H1 (cell line): ENCODE results near the gene TMEM135. TPM values are rescaled to one million over a fixed set of nuclear protein-coding genes. Genes with fewer than 3 reads are reported as not detected.

Experiments
- CTCF ChIA-PET: fragments of 300-600 bp; sonication (Branson Sonifier 250); formaldehyde crosslinking; loops from one replicate; lab custom pipeline; 2021; ENCODE audit not compliant: partially characterized antibody; lab: Charles Lee
- POLR2A ChIA-PET: fragments of 300-600 bp; sonication (Branson Sonifier 250); formaldehyde crosslinking; loops from one replicate; lab custom pipeline; 2021; ENCODE audit warnings: inconsistent platforms; ENCODE audit not compliant: partially characterized antibody; lab: Charles Lee
- DNase-seq, 2 experiments: peaks; one replicate each; pipeline versions ENCODE4 v3.0.0 to v3.0.0-alpha.2; 2010 to 2022; ENCODE audit warnings: low spot score in 2 of 2, low read depth in 1 of 2, mixed read lengths in 1 of 2
- FAIRE-seq: peaks from 2 replicates; lab custom pipeline; 2011; peaks lifted over from hg19 to GRCh38; lab: Jason Lieb, UNC
- H2AFZ ChIP-seq: 2 replicates; pipeline ENCODE4 v1.8.1; 2012; ENCODE audit warnings: low read length, inconsistent platforms
- H2AK5ac ChIP-seq: 2 replicates; pipeline ENCODE4 v1.6.1; 2013; ENCODE audit warnings: low read depth, low read length
- H2BK120ac ChIP-seq: replicated peaks from 2 replicates; pipeline ENCODE3; 2013; ENCODE audit warnings: low read depth, low read length, inconsistent platforms
- H2BK12ac ChIP-seq: 2 replicates; pipeline ENCODE4 v1.6.1; 2013; ENCODE audit warnings: low read depth, low read length
- H2BK15ac ChIP-seq: 2 replicates; pipeline ENCODE4 v1.6.1; 2013; ENCODE audit warnings: low read length
- H2BK20ac ChIP-seq: 2 replicates; pipeline ENCODE4 v1.6.1; 2013; ENCODE audit warnings: low read length
- H2BK5ac ChIP-seq: 2 replicates; pipeline ENCODE4 v1.6.1; 2013; ENCODE audit warnings: low read depth, low read length
- H3K14ac ChIP-seq: 2 replicates; pipeline ENCODE4 v1.6.1; 2013; ENCODE audit warnings: inconsistent platforms; ENCODE audit not compliant: insufficient read length
- H3K18ac ChIP-seq: 2 replicates; pipeline ENCODE4 v1.6.1; 2013; ENCODE audit warnings: low read length; ENCODE audit errors: extremely low read depth
- H3K23ac ChIP-seq: 2 replicates; pipeline ENCODE4 v1.6.1; 2013; ENCODE audit warnings: inconsistent platforms; ENCODE audit not compliant: insufficient read length
- H3K23me2 ChIP-seq: 2 replicates; pipeline ENCODE4 v1.6.1; 2013; ENCODE audit warnings: low read depth, low read length
- H3K27ac ChIP-seq: 2 replicates; pipeline ENCODE4 v1.6.1; 2011; ENCODE audit warnings: low read depth, low read length, inconsistent platforms
- H3K27me3 ChIP-seq, 4 experiments: replicated peaks in 1 of 4; 1 replicate in 1 of 4; 2 replicates in 3 of 4; pipeline versions ENCODE4 v1.6.1 to v1.8.1; 2011 to 2013; ENCODE audit warnings: low read length in 3 of 4, mild to moderate bottlenecking in 3 of 4, inconsistent platforms in 2 of 4, mixed read lengths in 2 of 4, moderate library complexity in 1 of 4; ENCODE audit not compliant: control insufficient read depth in 3 of 4, insufficient read depth in 3 of 4; ENCODE audit errors: extremely low read depth in 1 of 4
- H3K36me3 ChIP-seq, 4 experiments: 2 replicates each; pipeline versions ENCODE4 v1.6.1 to v1.8.1; 2011 to 2013; ENCODE audit warnings: mild to moderate bottlenecking in 4 of 4, low read length in 3 of 4, moderate library complexity in 2 of 4, control low read depth in 1 of 4, inconsistent platforms in 1 of 4; ENCODE audit not compliant: insufficient read depth in 4 of 4, control insufficient read depth in 2 of 4
- H3K4ac ChIP-seq: replicated peaks from 2 replicates; pipeline ENCODE3; 2013; ENCODE audit warnings: low read length, low read depth, mixed read lengths, inconsistent platforms; ENCODE audit not compliant: insufficient read length
- H3K4me1 ChIP-seq, 4 experiments: replicated peaks in 1 of 4; 1 replicate in 1 of 4; 2 replicates in 3 of 4; pipeline versions ENCODE4 v1.6.1 to v1.8.1; 2011 to 2013; ENCODE audit warnings: low read length in 3 of 4, inconsistent platforms in 2 of 4, mixed read lengths in 1 of 4; ENCODE audit not compliant: insufficient read depth in 4 of 4, control insufficient read depth in 3 of 4
- H3K4me2 ChIP-seq, 2 experiments: 2 replicates each; pipeline versions ENCODE4 v1.6.1 to v1.8.1; 2011 to 2013; ENCODE audit warnings: low read depth in 2 of 2, low read length in 2 of 2, control low read depth in 1 of 2, inconsistent platforms in 1 of 2, mild to moderate bottlenecking in 1 of 2; ENCODE audit not compliant: insufficient read depth in 1 of 2
- H3K4me3 ChIP-seq, 4 experiments: fragments of 200-600, 300-600 bp in 1 of 4; sonication (generic), shearing (Covaris generic), sonication (Bioruptor Twin) in 1 of 4; 2 replicates each; pipeline versions ENCODE4 v1.5.1 to v1.8.1; 2011 to 2016; ENCODE audit warnings: low read length in 4 of 4, low read depth in 3 of 4, control low read depth in 2 of 4, inconsistent platforms in 2 of 4, mild to moderate bottlenecking in 2 of 4, mixed read lengths in 1 of 4, moderate library complexity in 1 of 4; ENCODE audit not compliant: insufficient read depth in 2 of 4; ENCODE audit errors: extremely low read depth in 1 of 4
- H3K56ac ChIP-seq: replicated peaks from 2 replicates; pipeline ENCODE3; 2013; ENCODE audit warnings: low read depth, mild to moderate bottlenecking, mixed read lengths, low read length, inconsistent platforms; ENCODE audit not compliant: insufficient read length
- H3K79me1 ChIP-seq: 2 replicates; pipeline ENCODE4 v1.6.1; 2013; ENCODE audit warnings: low read depth, low read length, control low read depth
- H3K79me2 ChIP-seq, 2 experiments: 2 replicates each; pipeline versions ENCODE4 v1.6.1 to v1.8.1; 2012 to 2013; ENCODE audit warnings: low read length in 2 of 2, mild to moderate bottlenecking in 2 of 2, inconsistent platforms in 1 of 2; ENCODE audit not compliant: insufficient read depth in 2 of 2, control insufficient read depth in 1 of 2
- H3K9ac ChIP-seq, 4 experiments: replicated peaks in 1 of 4; 1 replicate in 1 of 4; 2 replicates in 3 of 4; pipeline versions ENCODE4 v1.6.1 to v1.8.1; 2011 to 2013; ENCODE audit warnings: low read depth in 3 of 4, low read length in 3 of 4, control low read depth in 2 of 4, mild to moderate bottlenecking in 2 of 4, moderate library complexity in 2 of 4, inconsistent platforms in 1 of 4; ENCODE audit errors: extremely low read depth in 1 of 4
- H3K9me3 ChIP-seq, 2 experiments: 2 replicates each; pipeline versions ENCODE4 v1.6.1 to v1.8.1; 2012 to 2013; ENCODE audit warnings: mild to moderate bottlenecking in 2 of 2, moderate library complexity in 2 of 2, control low read depth in 1 of 2, inconsistent platforms in 1 of 2, low read depth in 1 of 2, low read length in 1 of 2, mixed read lengths in 1 of 2; ENCODE audit not compliant: insufficient read depth in 2 of 2
- H4K20me1 ChIP-seq, 2 experiments: replicated peaks in 1 of 2; 2 replicates each; pipeline versions ENCODE3 to v1.8.1; 2011 to 2013; ENCODE audit warnings: inconsistent platforms in 2 of 2, low read length in 2 of 2, mild to moderate bottlenecking in 1 of 2; ENCODE audit not compliant: insufficient read depth in 2 of 2, control insufficient read depth in 1 of 2
- H4K5ac ChIP-seq: 2 replicates; pipeline ENCODE4 v1.6.1; 2013; ENCODE audit warnings: low read length, low read depth, mixed read lengths, inconsistent platforms; ENCODE audit not compliant: insufficient read length
- H4K8ac ChIP-seq: 2 replicates; pipeline ENCODE4 v1.8.0; 2013; ENCODE audit warnings: mild to moderate bottlenecking, moderate library complexity, low read length, inconsistent platforms; ENCODE audit not compliant: insufficient read depth; ENCODE audit errors: extremely low read depth
- H4K91ac ChIP-seq: replicated peaks from 2 replicates; pipeline ENCODE3; 2013; ENCODE audit warnings: low read length, mixed read lengths, inconsistent platforms; ENCODE audit not compliant: insufficient read length
- CREB1 ChIP-seq: IDR thresholded peaks from 2 replicates; pipeline ENCODE4 v1.6.1; 2012; ENCODE audit warnings: inconsistent platforms
- EZH2 ChIP-seq: fragments of 200-600 bp; sonication (generic); IDR thresholded peaks from 2 replicates; pipeline ENCODE4 v1.7.1; 2012; ENCODE audit warnings: low read depth, mild to moderate bottlenecking, moderate library complexity, low read length, inconsistent platforms; ENCODE audit not compliant: severe bottlenecking
- JUN ChIP-seq: IDR thresholded peaks from 2 replicates; pipeline ENCODE4 v1.6.1; 2011; ENCODE audit warnings: low read depth, mild to moderate bottlenecking, improper control_type of control experiment, low read length
- MAFK ChIP-seq: IDR thresholded peaks from 2 replicates; pipeline ENCODE4 v1.6.1; 2012; ENCODE audit warnings: low read depth, mild to moderate bottlenecking, improper control_type of control experiment, low read length
- NRF1 ChIP-seq: IDR thresholded peaks from 2 replicates; pipeline ENCODE4 v1.6.1; 2011; ENCODE audit warnings: mild to moderate bottlenecking, low read depth, low read length, improper control_type of control experiment
- RBBP5 ChIP-seq: IDR thresholded peaks from 2 replicates; pipeline ENCODE4 v1.7.1; 2012; ENCODE audit warnings: low read depth, mild to moderate bottlenecking, inconsistent platforms, low read length, moderate library complexity, borderline replicate concordance
- SP4 ChIP-seq: IDR thresholded peaks from 2 replicates; pipeline ENCODE4 v1.6.1; 2012; ENCODE audit warnings: low read length, inconsistent platforms
- SRF ChIP-seq: IDR thresholded peaks from 2 replicates; pipeline ENCODE4 v1.6.1; 2011; ENCODE audit warnings: mild to moderate bottlenecking, low read depth, low read length, moderate library complexity
- SUZ12 ChIP-seq: fragments of 200-600 bp; sonication (generic); IDR thresholded peaks from 2 replicates; pipeline ENCODE4 v1.6.1; 2012; ENCODE audit warnings: mild to moderate bottlenecking, inconsistent platforms, low read length, moderate library complexity, mixed read lengths
- TEAD4 ChIP-seq: IDR thresholded peaks from 2 replicates; pipeline ENCODE4 v1.6.1; 2012; ENCODE audit warnings: low read depth, low read length, inconsistent platforms, mixed read lengths
- WGBS, 2 experiments: shearing (Covaris generic) in 1 of 2; methylation state at CpG; one replicate each; pipeline versions ENCODE4 v1.1.6 to v1.1.7; 2013 to 2015; ENCODE audit warnings: low lambda C conversion rate in 2 of 2, mixed read lengths in 2 of 2, inconsistent platforms in 1 of 2, low coverage in 1 of 2, missing lambda C conversion rate in 1 of 2; ENCODE audit not compliant: insufficient replicate concordance in 2 of 2, insufficient coverage in 1 of 2, insufficient read length in 1 of 2; ENCODE audit errors: extremely low coverage in 1 of 2, missing lambda C conversion rate in 1 of 2; 5-methylcytosine and 5-hydroxymethylcytosine counted together
- polyA plus RNA-seq, 7 experiments: library from polyadenylated mRNA; depleted of rRNA in 3 of 7; stranded (reverse) in 5 of 7; unstranded in 2 of 7; fragments of >200 nt in 5 of 7; fragments of 200-250 nt in 2 of 7; gene quantifications; 1 replicate in 5 of 7; 2 replicates in 1 of 7; 4 replicates in 1 of 7; pipeline versions ENCODE4 v1.2.1 to v1.2.3, GENCODE V29; 2011 to 2013; ENCODE audit warnings: missing spikeins in 2 of 7, mixed read lengths in 2 of 7
- total RNA-seq: library from RNA; stranded (reverse); fragmentation: NEBNext Ultra II Directional; extraction: Animal tissue kit (Norgen Biotek cat#: 25700); gene quantifications from 2 replicates; pipeline ENCODE4 v1.2.1, GENCODE V29; 2021

Gene TMEM135
- total and polyA plus RNA-seq, 2 of the 8 experiments (the other 6 are each of a cell fraction or from before 2014, with no cell fraction given), result 9.3 to 31.3 TPM

GRCh38 chr11:87256694-87257340, 219.1 kb downstream of the TMEM135 start:
- Histone ChIP-seq H2AFZ (no peak overlapping the region), H4K8ac (no peak overlapping the region), H3K79me1 (no peaks in the 10 kb centered on the region), H2AK5ac (no peak overlapping the region), H2BK5ac (no peak overlapping the region), H3K4me3 (no peak overlapping the region), H3K36me3 (no peaks in the 10 kb centered on the region), H3K23ac (no peak overlapping the region), H3K27ac (no peak overlapping the region), H4K5ac (no peak overlapping the region), H2BK12ac (no peak overlapping the region), H2BK120ac (no peak overlapping the region), H3K4ac (no peak overlapping the region), H2BK15ac (no peak overlapping the region), H4K20me1 (peaks cover 0 to 1% of the 10 kb centered on the region in 2 experiments), H3K18ac (no peak overlapping the region), H3K4me2 (no peak overlapping the region), H3K4me1 (no peaks in the 10 kb centered on the region; a peak in 1 of 7 replicates), H3K14ac (no peak overlapping the region), H2BK20ac (no peak overlapping the region), H3K9me3 (no peaks in the 10 kb centered on the region), H3K9ac (no peak overlapping the region), H3K23me2 (no peaks in the 10 kb centered on the region), H3K56ac (no peak overlapping the region), H4K91ac (no peak overlapping the region), H3K27me3 (no peaks in the 10 kb centered on the region), H3K79me2 (no peaks in the 10 kb centered on the region)
- 32% methylated on average over 1 of the region's 1 CpG; no CpG with 5 or more reads in 1 of the 2 experiments for WGBS, 2 experiments
- ChIA-PET POLR2A (no interaction called here), CTCF (no interaction called here)
- DNase-seq, result no peak
- TF ChIP-seq MAFK (no peak), CREB1 (no peak), TEAD4 (no peak), RBBP5 (no peak), JUN (no peak), SUZ12 (no peak), SRF (no peak), NRF1 (no peak), EZH2 (no peak), SP4 (no peak)
- no peak for FAIRE-seq
